C1 segment of cervical spinal cord (tissue), 14 donors: Measurements from ENCODE around the gene LKAAEAR1.
A peak's percentile ranks its signal among the peaks of the same experiment; 100 is the strongest.

ENCODE experiments used
- DNase-seq, 14 donors: peaks; one replicate each; lab custom pipeline; 2025; lab: John Stamatoyannopoulos, UW

The LKAAEAR1 gene

GRCh38 chr20:64038565-64039292, 45.5 kb downstream of the LKAAEAR1 start:
- DNase-seq = peak in 5 of 14 donors; percentile 14 to 55 (median 23)

- no peak for DNase-seq
Observed at GRCh38 chr20:64038224-64038564, 46.0 kb downstream of the LKAAEAR1 start.

GRCh38 chr20:64037498-64038213, 46.5 kb downstream of the LKAAEAR1 start:
- peak in 1 of 14 donors; percentile 74 for DNase-seq

GRCh38 chr20:64037199-64037497, 47.0 kb downstream of the LKAAEAR1 start:
- no peak for DNase-seq

- DNase-seq = no peak
Observed at GRCh38 chr20:64036346-64037198, 47.6 kb downstream of the LKAAEAR1 start.

GRCh38 chr20:64035933-64036345, 48.3 kb downstream of the LKAAEAR1 start, which contains the start of gene C20orf204:
Gene C20orf204, plus strand, starts transcription at chr20:64036182. Its CDS starts 142 bp downstream, at chr20:64036324.
- DNase-seq = no peak

- no peak for DNase-seq
Observed at GRCh38 chr20:64035066-64035932, 48.9 kb downstream of the LKAAEAR1 start.

- DNase-seq = no peak
Observed at GRCh38 chr20:64033981-64034493, 50.2 kb downstream of the LKAAEAR1 start.
